ENCODE measurements around the gene ASPRV1.
A peak's percentile ranks its signal among the peaks of the same experiment; 100 is the strongest.
"Not testable (repeated sequence)": the region's sequence is repeated elsewhere in the genome, so short reads cannot be mapped to it uniquely, and the experiment has no call there.

Gene ASPRV1

GRCh38 chr2:69961496-69961895, at the start of gene ASPRV1:
Gene ASPRV1 (minus strand): TSS chr2:69961631. CDS start chr2:69961436, 195 bp downstream.
- DNase-seq, result no peak

DNA sequence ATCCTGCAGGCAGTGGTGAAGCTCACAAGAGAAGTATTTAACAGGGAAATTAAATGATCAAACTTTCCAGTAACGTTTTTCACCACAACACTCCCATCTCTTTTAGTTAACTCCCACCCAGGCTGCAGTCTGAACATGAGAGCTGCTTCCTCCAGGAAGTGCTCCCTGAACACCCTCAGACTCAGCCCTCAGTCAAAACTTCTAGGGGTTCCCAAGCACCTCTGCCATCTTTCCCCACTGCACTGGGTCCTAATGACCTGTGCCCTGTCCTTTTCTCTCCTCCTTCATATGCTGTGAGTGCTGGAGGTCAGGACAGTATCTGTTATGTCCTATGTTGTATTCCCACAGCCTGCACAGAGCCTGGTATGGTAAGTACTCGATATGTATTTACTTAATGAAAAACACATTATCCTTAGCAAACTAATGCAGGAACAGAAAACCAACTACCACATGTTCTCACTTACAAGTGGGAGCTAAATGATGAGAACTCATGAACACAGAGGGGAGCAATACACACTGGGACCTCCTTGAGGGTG, 49.2 kb upstream of the ASPRV1 start:
- DNase-seq, result no peak

- peak; percentile 14 for DNase-seq
Observed at GRCh38 chr2:70009762-70010575, 48.5 kb upstream of the ASPRV1 start.

DNA sequence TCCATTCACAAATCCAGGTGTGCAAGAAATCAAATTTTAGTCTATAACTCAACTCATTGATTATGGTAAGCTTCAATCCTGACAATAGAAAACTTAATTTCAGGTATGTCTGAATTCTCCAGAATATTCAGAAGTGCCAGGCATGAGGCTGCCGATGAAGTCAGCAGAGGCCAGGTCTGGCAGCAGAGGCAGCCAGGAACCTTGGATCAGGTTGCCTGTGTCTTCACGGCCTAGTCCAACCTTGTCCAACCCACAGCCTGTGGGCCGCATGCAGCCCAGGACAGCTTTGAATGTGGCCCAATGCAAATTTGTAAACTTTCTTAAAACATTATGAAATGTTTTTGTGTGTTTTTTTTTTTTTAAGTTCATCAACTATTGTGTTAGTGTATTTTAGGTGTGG, 46.9 kb upstream of the ASPRV1 start:
- DNase-seq, result no peak

DNA sequence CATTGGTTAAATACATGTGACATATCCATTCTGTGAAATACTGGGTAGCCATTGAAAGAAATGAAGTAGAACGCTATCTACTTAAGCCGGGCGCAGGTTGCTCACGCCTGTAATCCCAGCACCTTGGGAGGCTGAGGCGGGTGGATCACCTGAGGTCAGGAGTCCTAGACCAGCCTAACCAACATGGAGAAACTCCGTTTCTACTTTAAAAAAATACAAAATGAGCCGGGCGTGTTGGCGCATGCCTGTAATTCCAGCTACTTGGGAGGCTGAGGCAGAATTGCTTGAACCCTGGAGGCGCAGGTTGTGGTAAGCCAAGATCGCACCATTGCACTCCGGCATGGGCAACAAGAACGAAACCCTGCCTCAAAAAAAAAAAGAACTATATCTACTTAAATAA, 45.7 kb upstream of the ASPRV1 start:
- no peak for DNase-seq

DNA sequence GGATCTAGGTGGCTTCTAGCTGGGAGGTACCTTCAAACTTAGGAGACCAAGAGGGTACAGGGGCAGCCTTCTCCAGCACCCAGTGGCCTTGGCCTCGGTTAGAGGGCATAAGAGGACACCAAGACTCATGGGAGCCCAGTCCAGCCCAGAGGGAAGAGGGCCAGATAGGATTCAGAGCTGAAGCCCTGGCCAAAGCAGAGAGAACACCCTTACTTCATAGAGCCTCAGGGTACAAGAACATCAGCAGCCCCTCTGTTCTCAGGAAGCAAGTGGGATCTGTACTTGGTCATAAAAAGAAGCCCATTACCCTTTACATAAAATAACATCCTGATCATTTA, 45.0 kb upstream of the ASPRV1 start:
- DNase-seq, result no peak

GRCh38 chr2:70005752-70006446, 44.5 kb upstream of the ASPRV1 start:
- no peak for DNase-seq

DNA sequence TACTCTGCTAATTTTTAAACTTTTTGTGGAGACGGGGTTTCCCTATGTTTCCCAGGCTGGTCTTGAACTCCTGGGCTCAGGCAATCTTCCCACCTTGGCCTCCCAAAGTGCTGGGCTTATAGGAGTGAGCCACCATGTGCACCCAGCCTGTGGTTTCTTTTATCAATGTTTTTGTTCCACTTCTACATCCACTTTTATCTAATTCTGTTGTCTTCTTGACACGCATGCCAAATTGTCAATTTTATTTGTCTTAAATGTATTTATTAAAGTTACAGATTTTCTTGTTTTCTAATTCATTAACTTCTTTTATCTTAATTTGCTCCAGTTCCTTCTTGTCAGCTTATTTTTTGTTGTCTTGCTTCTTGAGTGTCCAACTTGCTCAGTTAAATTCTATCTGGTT, 43.8 kb upstream of the ASPRV1 start:
- no peak for DNase-seq

- no peak for DNase-seq
Observed at GRCh38 chr2:70003093-70003830, 41.8 kb upstream of the ASPRV1 start.

- peak; percentile 4 for DNase-seq
Observed at GRCh38 chr2:70002241-70002899, 40.9 kb upstream of the ASPRV1 start.

DNA sequence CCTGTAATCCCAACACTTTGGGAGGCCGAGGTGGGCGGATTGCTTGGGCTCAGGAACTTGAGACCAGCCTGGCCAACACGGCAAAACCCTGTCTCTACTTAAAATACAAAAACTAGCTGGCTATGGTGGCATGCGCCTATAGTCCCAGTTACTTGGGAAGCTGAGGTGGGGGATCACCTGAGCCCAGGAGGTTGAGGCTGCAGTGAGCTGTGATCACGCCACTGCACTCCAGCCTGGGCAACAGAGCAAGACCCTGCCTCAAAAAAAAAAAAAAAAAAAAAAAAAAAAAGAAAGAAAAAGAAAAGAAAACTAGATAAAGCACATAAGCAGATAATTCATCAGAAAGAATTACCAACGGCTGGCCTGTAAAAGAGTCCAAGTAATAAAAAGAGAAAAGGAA, 39.1 kb upstream of the ASPRV1 start:
- DNase-seq, result not testable (repeated sequence)

- no peak for DNase-seq
Observed at GRCh38 chr2:69998761-69999160, 37.3 kb upstream of the ASPRV1 start.

- no peak for DNase-seq
Observed at GRCh38 chr2:69997015-69997830, 35.8 kb upstream of the ASPRV1 start.

GRCh38 chr2:69995511-69995910, 34.1 kb upstream of the ASPRV1 start:
- no peak for DNase-seq

GRCh38 chr2:69994166-69994565, 32.7 kb upstream of the ASPRV1 start:
- DNase-seq, result no peak

DNA sequence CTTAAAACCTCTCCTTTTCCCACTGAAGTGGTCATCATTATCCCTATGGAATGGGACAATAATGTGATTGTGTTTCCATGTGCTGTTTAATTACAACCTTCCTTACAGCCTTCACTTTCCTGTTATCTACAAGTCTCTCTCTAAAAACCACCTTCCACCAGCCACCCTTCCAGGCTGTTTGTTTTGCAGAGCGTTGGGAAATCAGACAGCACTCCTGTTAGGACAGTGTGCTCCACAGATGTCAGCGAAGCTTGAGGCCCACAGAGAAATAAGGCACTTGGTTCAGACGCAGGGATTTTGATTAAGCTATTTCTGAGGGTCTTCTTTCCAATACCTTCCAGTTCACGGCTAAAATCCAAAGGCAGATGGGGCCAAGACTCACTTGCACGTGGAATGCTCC, 32.3 kb upstream of the ASPRV1 start:
- DNase-seq, result no peak

DNA sequence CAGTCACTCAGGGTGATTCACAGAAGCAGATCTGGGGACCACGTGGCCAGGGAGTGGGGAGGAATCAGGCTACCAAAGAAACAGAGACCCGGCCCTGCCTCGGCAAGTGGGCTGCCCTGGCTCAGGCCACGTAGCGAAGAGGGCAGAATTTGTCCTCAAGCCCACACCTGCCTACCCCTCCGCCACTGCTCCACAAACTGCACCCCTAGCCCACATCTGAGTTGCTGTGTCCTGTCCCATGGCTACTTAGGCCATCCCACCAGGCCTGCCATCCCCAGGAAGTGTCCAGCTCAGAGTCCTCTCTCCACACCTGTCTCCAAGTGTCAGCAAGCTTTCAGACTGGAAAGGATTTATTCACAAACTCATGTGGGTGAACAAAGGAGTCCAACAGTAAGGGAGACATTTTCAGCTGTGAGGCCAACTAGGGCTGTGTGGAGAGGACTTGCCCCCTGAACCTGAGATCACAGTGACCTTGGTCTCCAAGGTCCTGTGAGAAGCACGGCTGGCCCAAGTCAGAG, 31.7 kb upstream of the ASPRV1 start:
- no peak for DNase-seq

GRCh38 chr2:69992310-69993047, 31.0 kb upstream of the ASPRV1 start:
- no peak for DNase-seq

- DNase-seq, result no peak
Observed at GRCh38 chr2:69989441-69990105, 28.1 kb upstream of the ASPRV1 start.

GRCh38 chr2:69989009-69989408, 27.6 kb upstream of the ASPRV1 start:
- no peak for DNase-seq
